Panc1 (cell line): Measurements from ENCODE around the gene LIPM. TPM values are rescaled to one million over a fixed set of nuclear protein-coding genes. Genes with fewer than 3 reads are reported as not detected.

ENCODE experiments used
- ATAC-seq: fragments of 200-7000 bp; cut with Tn5 transposase; 2 replicates; pipeline ENCODE4 v1.9.1; 2020; ENCODE audit warnings: mild to moderate bottlenecking, moderate library complexity
- BruUV-seq: library from RNA; stranded (reverse); fragments of 400-500 nt; replicated peaks from 2 replicates; lab custom pipeline; 2021; lab: Mats Ljungman, UMichigan
- CTCF ChIA-PET: fragments of 300-600 bp; sonication (Branson Sonifier 250); formaldehyde crosslinking; loops from one replicate; lab custom pipeline; 2022; ENCODE audit warnings: antibody characterized with exemption; lab: Charles Lee
- POLR2A ChIA-PET: fragments of 300-600 bp; sonication (Branson Sonifier 250); formaldehyde crosslinking; loops from one replicate; lab custom pipeline; 2022; ENCODE audit warnings: antibody characterized with exemption; lab: Charles Lee
- DNase-seq: peaks from one replicate; pipeline ENCODE4 v3.0.0-alpha.2; 2010; ENCODE audit warnings: low read depth, low spot score
- H3K27ac ChIP-seq: 2 replicates; pipeline ENCODE4 v1.5.1; 2011; ENCODE audit warnings: mild to moderate bottlenecking, low read length, inconsistent platforms
- H3K27me3 ChIP-seq: fragments of 200-500 bp; sonication (Bioruptor generic); 2 replicates; pipeline ENCODE4 v1.6.0; 2014; ENCODE audit warnings: low read length, inconsistent platforms; ENCODE audit not compliant: control insufficient read depth, insufficient read depth
- H3K36me3 ChIP-seq: fragments of 200-500 bp; sonication (Bioruptor generic); 2 replicates; pipeline ENCODE4 v1.5.1; 2014; ENCODE audit warnings: inconsistent platforms, mild to moderate bottlenecking, low read length, moderate library complexity; ENCODE audit not compliant: control insufficient read depth, insufficient read depth
- H3K4me1 ChIP-seq: 2 replicates; pipeline ENCODE4 v1.5.1; 2011; ENCODE audit warnings: inconsistent platforms, mild to moderate bottlenecking, low read length, moderate library complexity; ENCODE audit not compliant: control insufficient read depth, insufficient read depth
- H3K4me3 ChIP-seq, 2 experiments: 2 replicates each; pipeline ENCODE4 v1.5.1; 2011 to 2012; ENCODE audit warnings: low read depth in 2 of 2, low read length in 2 of 2, mild to moderate bottlenecking in 2 of 2, inconsistent platforms in 1 of 2, moderate library complexity in 1 of 2
- H3K9me3 ChIP-seq: fragments of 200-500 bp; sonication (Bioruptor generic); 2 replicates; pipeline ENCODE4 v1.5.1; 2014; ENCODE audit warnings: low read depth, mild to moderate bottlenecking, inconsistent platforms, low read length, moderate library complexity; ENCODE audit not compliant: control insufficient read depth, insufficient read depth
- POLR2AphosphoS5 ChIP-seq: IDR thresholded peaks from 2 replicates; pipeline ENCODE4 v1.6.1; 2012; ENCODE audit warnings: mild to moderate bottlenecking, low read depth, low read length, moderate library complexity
- SIN3A ChIP-seq: IDR thresholded peaks from 2 replicates; pipeline ENCODE4 v1.6.1; 2012; ENCODE audit warnings: low read depth, mild to moderate bottlenecking, low read length, moderate library complexity, borderline replicate concordance; ENCODE audit not compliant: insufficient read depth
- TCF7L2 ChIP-seq: IDR thresholded peaks from 2 replicates; pipeline ENCODE4 v1.6.1; 2011; ENCODE audit warnings: mild to moderate bottlenecking, low read depth, low read length, inconsistent platforms
- in situ Hi-C: cut with HindIII; loops from 2 replicates; pipeline ENCODE4 v1.10.0; 2016; ENCODE audit warnings: low sequenced_read_pairs, low pct_unique_long_range_greater_than_20kb
- intact Hi-C: fragments of 100-400 bp; cut with micrococcal nuclease; formaldehyde crosslinking; loops from one replicate; pipeline ENCODE4 v1.10.0; 2022; ENCODE audit not compliant: unreplicated experiment
- total RNA-seq: library from RNA; stranded (reverse); gene quantifications from one replicate; pipeline ENCODE4 v1.2.1, GENCODE V29; 2021; ENCODE audit not compliant: unreplicated experiment
- TF ChIP-seq, protein P1 (sequence below), 2 experiments: IDR thresholded peaks; 2 replicates each; pipeline ENCODE4 v1.6.1; 2011 to 2012; ENCODE audit warnings: low read depth in 2 of 2, control low read depth in 1 of 2, low read length in 1 of 2, mild to moderate bottlenecking in 1 of 2, moderate library complexity in 1 of 2; ENCODE audit not compliant: insufficient read depth in 1 of 2
- TF ChIP-seq, protein P2 (sequence below): fragments of 450-650 bp; IDR thresholded peaks from 2 replicates; pipeline ENCODE4 v1.5.1; 2017; ENCODE audit warnings: mild to moderate bottlenecking

Gene LIPM
- total RNA-seq, 1 experiment from 2014 or later: not detected

- ChIA-PET CTCF (no interaction called here), POLR2A (no interaction called here)
- TF ChIP-seq SIN3A: no peak
- TF ChIP-seq, protein P1, sequence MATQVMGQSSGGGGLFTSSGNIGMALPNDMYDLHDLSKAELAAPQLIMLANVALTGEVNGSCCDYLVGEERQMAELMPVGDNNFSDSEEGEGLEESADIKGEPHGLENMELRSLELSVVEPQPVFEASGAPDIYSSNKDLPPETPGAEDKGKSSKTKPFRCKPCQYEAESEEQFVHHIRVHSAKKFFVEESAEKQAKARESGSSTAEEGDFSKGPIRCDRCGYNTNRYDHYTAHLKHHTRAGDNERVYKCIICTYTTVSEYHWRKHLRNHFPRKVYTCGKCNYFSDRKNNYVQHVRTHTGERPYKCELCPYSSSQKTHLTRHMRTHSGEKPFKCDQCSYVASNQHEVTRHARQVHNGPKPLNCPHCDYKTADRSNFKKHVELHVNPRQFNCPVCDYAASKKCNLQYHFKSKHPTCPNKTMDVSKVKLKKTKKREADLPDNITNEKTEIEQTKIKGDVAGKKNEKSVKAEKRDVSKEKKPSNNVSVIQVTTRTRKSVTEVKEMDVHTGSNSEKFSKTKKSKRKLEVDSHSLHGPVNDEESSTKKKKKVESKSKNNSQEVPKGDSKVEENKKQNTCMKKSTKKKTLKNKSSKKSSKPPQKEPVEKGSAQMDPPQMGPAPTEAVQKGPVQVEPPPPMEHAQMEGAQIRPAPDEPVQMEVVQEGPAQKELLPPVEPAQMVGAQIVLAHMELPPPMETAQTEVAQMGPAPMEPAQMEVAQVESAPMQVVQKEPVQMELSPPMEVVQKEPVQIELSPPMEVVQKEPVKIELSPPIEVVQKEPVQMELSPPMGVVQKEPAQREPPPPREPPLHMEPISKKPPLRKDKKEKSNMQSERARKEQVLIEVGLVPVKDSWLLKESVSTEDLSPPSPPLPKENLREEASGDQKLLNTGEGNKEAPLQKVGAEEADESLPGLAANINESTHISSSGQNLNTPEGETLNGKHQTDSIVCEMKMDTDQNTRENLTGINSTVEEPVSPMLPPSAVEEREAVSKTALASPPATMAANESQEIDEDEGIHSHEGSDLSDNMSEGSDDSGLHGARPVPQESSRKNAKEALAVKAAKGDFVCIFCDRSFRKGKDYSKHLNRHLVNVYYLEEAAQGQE (IDR thresholded peaks at IDR 0.05; ENCODE audit: insufficient read depth in 1 of 2, low read depth in 2 of 2, low read length in 1 of 2): no peak
- TF ChIP-seq POLR2AphosphoS5: no peak
- TF ChIP-seq, protein P2, sequence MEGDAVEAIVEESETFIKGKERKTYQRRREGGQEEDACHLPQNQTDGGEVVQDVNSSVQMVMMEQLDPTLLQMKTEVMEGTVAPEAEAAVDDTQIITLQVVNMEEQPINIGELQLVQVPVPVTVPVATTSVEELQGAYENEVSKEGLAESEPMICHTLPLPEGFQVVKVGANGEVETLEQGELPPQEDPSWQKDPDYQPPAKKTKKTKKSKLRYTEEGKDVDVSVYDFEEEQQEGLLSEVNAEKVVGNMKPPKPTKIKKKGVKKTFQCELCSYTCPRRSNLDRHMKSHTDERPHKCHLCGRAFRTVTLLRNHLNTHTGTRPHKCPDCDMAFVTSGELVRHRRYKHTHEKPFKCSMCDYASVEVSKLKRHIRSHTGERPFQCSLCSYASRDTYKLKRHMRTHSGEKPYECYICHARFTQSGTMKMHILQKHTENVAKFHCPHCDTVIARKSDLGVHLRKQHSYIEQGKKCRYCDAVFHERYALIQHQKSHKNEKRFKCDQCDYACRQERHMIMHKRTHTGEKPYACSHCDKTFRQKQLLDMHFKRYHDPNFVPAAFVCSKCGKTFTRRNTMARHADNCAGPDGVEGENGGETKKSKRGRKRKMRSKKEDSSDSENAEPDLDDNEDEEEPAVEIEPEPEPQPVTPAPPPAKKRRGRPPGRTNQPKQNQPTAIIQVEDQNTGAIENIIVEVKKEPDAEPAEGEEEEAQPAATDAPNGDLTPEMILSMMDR: no peak
- no peak for TF ChIP-seq TCF7L2
- Histone ChIP-seq H3K4me3 (no peak overlapping the region), H3K4me1 (peaks cover 9% of the 10 kb centered on the region), H3K27me3 (no peaks in the 10 kb centered on the region; the same call in 1 of the 2 replicates), H3K36me3 (no peaks in the 10 kb centered on the region), H3K27ac (no peak overlapping the region), H3K9me3 (no peaks in the 10 kb centered on the region)
- no TSS peak for BruUV-seq
- DNase-seq (no peak), ATAC-seq (no peak)
- intact Hi-C loops: no loop called here
- in situ Hi-C loops: no loop called here
Observed at GRCh38 chr10:88849234-88849633, 46.7 kb downstream of the LIPM start.

DNA sequence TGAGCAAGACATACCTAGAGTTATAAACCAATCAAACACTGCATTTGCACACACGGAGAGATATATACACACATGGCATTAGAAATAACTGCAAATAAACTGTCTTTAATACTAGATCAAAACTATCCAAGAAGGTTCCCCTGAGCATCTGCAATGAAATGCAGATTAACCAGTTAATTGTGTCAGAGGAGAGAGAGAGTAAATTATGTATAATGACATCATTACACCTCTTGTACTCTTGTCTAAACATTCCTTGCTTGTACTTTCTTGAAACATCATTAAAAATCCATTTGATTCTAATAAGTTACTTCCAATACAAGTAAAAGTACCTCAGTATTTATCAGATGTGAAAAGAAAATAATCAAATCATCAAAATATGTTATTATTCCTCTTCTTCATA lies 48.2 kb downstream of the LIPM start:
- no TSS peak for BruUV-seq
- in situ Hi-C loops: no loop called here
- ATAC-seq: no peak
- ChIA-PET CTCF (no interaction called here), POLR2A (no interaction called here)
- Histone ChIP-seq H3K36me3 (no peaks in the 10 kb centered on the region), H3K9me3 (no peaks in the 10 kb centered on the region), H3K4me1 (peaks cover 9% of the 10 kb centered on the region), H3K4me3 (no peak overlapping the region), H3K27ac (no peak overlapping the region), H3K27me3 (no peaks in the 10 kb centered on the region)
- DNase-seq: no peak
- TF ChIP-seq SIN3A (no peak), TCF7L2 (no peak)
- TF ChIP-seq, protein P1 (IDR thresholded peaks at IDR 0.05; ENCODE audit: insufficient read depth in 1 of 2, low read depth in 2 of 2, low read length in 1 of 2): no peak
- TF ChIP-seq, protein P2: no peak
- intact Hi-C loops: no loop called here
